H9 (cell line): ENCODE measurements around the gene FNDC3A. TPM values are rescaled to one million over a fixed set of nuclear protein-coding genes. Genes with fewer than 3 reads are reported as not detected.

Source experiments
- DNase-seq: peaks from one replicate; pipeline ENCODE4 v3.0.0-alpha.2; 2017
- H2AFZ ChIP-seq: one replicate; pipeline ENCODE4 v1.6.1; 2013; ENCODE audit warnings: mild to moderate bottlenecking, low read length, control low read depth, moderate library complexity
- H2AK5ac ChIP-seq: 2 replicates; pipeline ENCODE4 v1.6.1; 2013; ENCODE audit warnings: low read length, control low read depth, mixed read lengths; ENCODE audit not compliant: insufficient read length
- H2BK120ac ChIP-seq: one replicate; pipeline ENCODE4 v1.6.1; 2013; ENCODE audit warnings: low read depth, mild to moderate bottlenecking, low read length, control low read depth, inconsistent platforms; ENCODE audit not compliant: poor library complexity, severe bottlenecking
- H2BK12ac ChIP-seq: 2 replicates; pipeline ENCODE4 v1.6.1; 2013; ENCODE audit warnings: low read length, control low read depth, mixed read lengths, low read depth; ENCODE audit not compliant: insufficient read length
- H2BK15ac ChIP-seq: 2 replicates; pipeline ENCODE4 v1.6.1; 2013; ENCODE audit warnings: low read depth, low read length, control low read depth
- H2BK20ac ChIP-seq: one replicate; pipeline ENCODE4 v1.6.1; 2013; ENCODE audit warnings: low read depth, mild to moderate bottlenecking, low read length, control low read depth, inconsistent platforms; ENCODE audit not compliant: poor library complexity, severe bottlenecking
- H2BK5ac ChIP-seq: 2 replicates; pipeline ENCODE4 v1.6.1; 2013; ENCODE audit warnings: low read length, control low read depth, mixed read lengths; ENCODE audit not compliant: insufficient read length
- H3K14ac ChIP-seq: 2 replicates; pipeline ENCODE4 v1.6.1; 2013; ENCODE audit warnings: low read length, control low read depth; ENCODE audit not compliant: insufficient read depth
- H3K18ac ChIP-seq: 2 replicates; pipeline ENCODE4 v1.6.1; 2013; ENCODE audit warnings: low read depth, mild to moderate bottlenecking, mixed read lengths, low read length, control low read depth; ENCODE audit not compliant: insufficient read length
- H3K23ac ChIP-seq: 2 replicates; pipeline ENCODE4 v1.6.1; 2013; ENCODE audit warnings: low read length, control low read depth, mixed read lengths, low read depth; ENCODE audit not compliant: insufficient read length
- H3K23me2 ChIP-seq: 2 replicates; pipeline ENCODE4 v1.6.1; 2013; ENCODE audit warnings: low read depth, mild to moderate bottlenecking, mixed read lengths, low read length, control low read depth; ENCODE audit not compliant: insufficient read length, poor library complexity, severe bottlenecking
- H3K27ac ChIP-seq: 2 replicates; pipeline ENCODE4 v1.5.1; 2013; ENCODE audit warnings: low read length, control low read depth, mixed read lengths, low read depth; ENCODE audit not compliant: insufficient read length
- H3K27me3 ChIP-seq: 2 replicates; pipeline ENCODE4 v1.6.1; 2013; ENCODE audit warnings: low read length, control low read depth, inconsistent platforms; ENCODE audit not compliant: insufficient read depth
- H3K4ac ChIP-seq: 2 replicates; pipeline ENCODE4 v1.6.1; 2013; ENCODE audit warnings: low read depth, mild to moderate bottlenecking, control low read depth, inconsistent platforms, low read length, moderate library complexity
- H3K4me1 ChIP-seq: 2 replicates; pipeline ENCODE4 v1.6.1; 2013; ENCODE audit warnings: low read length, control low read depth, inconsistent platforms; ENCODE audit not compliant: insufficient read depth
- H3K4me2 ChIP-seq: 2 replicates; pipeline ENCODE4 v1.6.1; 2013; ENCODE audit warnings: low read length, control low read depth, mixed read lengths; ENCODE audit not compliant: insufficient read length, insufficient read depth
- H3K56ac ChIP-seq: 2 replicates; pipeline ENCODE4 v1.6.1; 2013; ENCODE audit warnings: low read depth, mild to moderate bottlenecking, mixed read lengths, low read length, control low read depth; ENCODE audit not compliant: insufficient read length
- H3K79me1 ChIP-seq: 2 replicates; pipeline ENCODE4 v1.6.1; 2013; ENCODE audit warnings: low read depth, mild to moderate bottlenecking, moderate library complexity, low read length, control low read depth, inconsistent platforms; ENCODE audit not compliant: insufficient read depth, poor library complexity, severe bottlenecking
- H3K79me2 ChIP-seq: 2 replicates; pipeline ENCODE4 v1.6.1; 2013; ENCODE audit warnings: low read length, control low read depth, inconsistent platforms; ENCODE audit not compliant: insufficient read depth
- H3K9ac ChIP-seq: 2 replicates; pipeline ENCODE4 v1.6.1; 2013; ENCODE audit warnings: low read length, control low read depth, mixed read lengths; ENCODE audit not compliant: insufficient read length; ENCODE audit errors: extremely low read depth
- H3K9me3 ChIP-seq: one replicate; pipeline ENCODE4 v1.6.1; 2013; ENCODE audit warnings: low read depth, low read length, inconsistent platforms; ENCODE audit not compliant: control insufficient read depth
- H3T11ph ChIP-seq: one replicate; pipeline ENCODE4 v1.6.1; 2013; ENCODE audit warnings: mild to moderate bottlenecking, low read length, control low read depth, inconsistent platforms
- H4K20me1 ChIP-seq: one replicate; pipeline ENCODE4 v1.6.1; 2013; ENCODE audit not compliant: control insufficient read depth, insufficient read length, insufficient read depth
- H4K5ac ChIP-seq: 2 replicates; pipeline ENCODE4 v1.6.1; 2013; ENCODE audit warnings: low read depth, mild to moderate bottlenecking, mixed read lengths, low read length, control low read depth; ENCODE audit not compliant: insufficient read length
- H4K8ac ChIP-seq: replicated peaks from 2 replicates; pipeline ENCODE4 v1.6.1; 2013; ENCODE audit warnings: low read length, control low read depth, mixed read lengths, low read depth; ENCODE audit not compliant: insufficient read length
- H4K91ac ChIP-seq: 2 replicates; pipeline ENCODE4 v1.6.1; 2013; ENCODE audit warnings: low read depth, mild to moderate bottlenecking, moderate library complexity, mixed read lengths, low read length, control low read depth; ENCODE audit not compliant: insufficient read length
- H3K27ac Mint-ChIP-seq, 3 experiments: 2 replicates in 2 of 3; 3 replicates in 1 of 3; pipeline ENCODE4 v1.8.0; 2020 to 2021; ENCODE audit warnings: mixed read lengths in 3 of 3, mild to moderate bottlenecking in 1 of 3, moderate library complexity in 1 of 3
- H3K27me3 Mint-ChIP-seq: 2 replicates; pipeline ENCODE4 v1.8.0; 2021; ENCODE audit warnings: low read depth, mild to moderate bottlenecking, moderate library complexity, mixed read lengths
- H3K36me3 Mint-ChIP-seq, 3 experiments: 2 replicates in 2 of 3; 3 replicates in 1 of 3; pipeline ENCODE4 v1.8.0; 2020 to 2021; ENCODE audit warnings: low read depth in 3 of 3, mixed read lengths in 3 of 3; ENCODE audit not compliant: insufficient read depth in 1 of 3
- H3K4me1 Mint-ChIP-seq, 2 experiments: 2 replicates each; pipeline ENCODE4 v1.8.0; 2020; ENCODE audit warnings: mixed read lengths in 2 of 2
- H3K4me3 Mint-ChIP-seq, 2 experiments: 2 replicates in 1 of 2; 3 replicates in 1 of 2; pipeline ENCODE4 v1.8.0; 2020 to 2021; ENCODE audit warnings: mild to moderate bottlenecking in 2 of 2, mixed read lengths in 2 of 2, moderate library complexity in 1 of 2
- H3K9me3 Mint-ChIP-seq, 2 experiments: 2 replicates in 1 of 2; 3 replicates in 1 of 2; pipeline ENCODE4 v1.8.0; 2020; ENCODE audit warnings: mild to moderate bottlenecking in 2 of 2, mixed read lengths in 2 of 2, moderate library complexity in 1 of 2
- CTCF ChIP-seq: fragments of 200-600 bp; sonication (generic); conservative IDR thresholded peaks from 3 replicates; pipeline ENCODE4 v1.8.0; 2021; ENCODE audit warnings: antibody characterized with exemption, mild to moderate bottlenecking
- WGBS: extraction: QIAGEN DNeasy Blood & Tissue Kit; methylation state at CpG from one replicate; pipeline ENCODE4 v1.1.7; 2013; ENCODE audit warnings: missing lambda C conversion rate, low lambda C conversion rate, mixed read lengths; ENCODE audit not compliant: insufficient read length; ENCODE audit errors: extremely low coverage; 5-methylcytosine and 5-hydroxymethylcytosine counted together
- total RNA-seq: library from RNA; stranded (reverse); gene quantifications from 2 replicates; pipeline ENCODE4 v1.2.1, GENCODE V29; 2021

FNDC3A gene
- total RNA-seq, 1 experiment from 2014 or later, result 27.4 TPM

GRCh38 chr13:49146950-49147355 is 171.2 kb downstream of the FNDC3A start:
- no peaks in the 10 kb centered on the region for H3K27me3 Mint-ChIP-seq
- H2BK120ac ChIP-seq, result no peak overlapping the region
- no peak overlapping the region for H4K5ac ChIP-seq
- H3K27me3 ChIP-seq, result no peaks in the 10 kb centered on the region
- H2BK20ac ChIP-seq, result no peak overlapping the region
- no peak overlapping the region for H3K56ac ChIP-seq
- H3K4me1 ChIP-seq, result no peaks in the 10 kb centered on the region
- no peak overlapping the region for H3K4ac ChIP-seq
- H3K18ac ChIP-seq, result no peak overlapping the region
- no peaks in the 10 kb centered on the region for H3K23me2 ChIP-seq
- H2BK15ac ChIP-seq, result no peak overlapping the region
- TF ChIP-seq CTCF, result no peak
- H4K20me1 ChIP-seq, result no peaks in the 10 kb centered on the region
- H2BK12ac ChIP-seq, result no peak overlapping the region
- H3K4me3 Mint-ChIP-seq, result no peak overlapping the region
- H3K23ac ChIP-seq, result no peak overlapping the region
- no peak overlapping the region for H2AFZ ChIP-seq
- peaks cover 59 to 78% (median 66%) of the 10 kb centered on the region in 3 experiments for H3K36me3 Mint-ChIP-seq
- H2AK5ac ChIP-seq, result no peak overlapping the region
- no peaks in the 10 kb centered on the region for H3K79me2 ChIP-seq
- no peak overlapping the region for H4K91ac ChIP-seq
- no peak overlapping the region for H2BK5ac ChIP-seq
- WGBS, result no CpG with 5 or more reads among the region's 2 CpGs
- H3K4me2 ChIP-seq, result no peak overlapping the region
- H3K4me1 Mint-ChIP-seq, result no peaks in the 10 kb centered on the region
- H3K9me3 Mint-ChIP-seq, result peaks cover 11 to 31% of the 10 kb centered on the region in 2 experiments; a peak in 4 of 5 replicates
- H3K27ac ChIP-seq, result no peak overlapping the region
- H3K14ac ChIP-seq, result no peak overlapping the region
- H4K8ac ChIP-seq, result no peak overlapping the region
- H3K27ac Mint-ChIP-seq, result no peak overlapping the region
- H3K9me3 ChIP-seq, result no peaks in the 10 kb centered on the region
- no peak for DNase-seq
- H3K79me1 ChIP-seq, result no peaks in the 10 kb centered on the region
- no peak overlapping the region for H3T11ph ChIP-seq
- no peak overlapping the region for H3K9ac ChIP-seq
